Subcutaneous adipose tissue (tissue), 4 donors: ENCODE results near the gene ADGRG4. TPM values are rescaled to one million over a fixed set of nuclear protein-coding genes. Genes with fewer than 3 reads are reported as not detected.

ENCODE experiments used
- total RNA-seq, 4 donors: library from RNA; depleted of rRNA; stranded (reverse); fragments of >200 nt; gene quantifications; one replicate each; pipeline ENCODE4 v1.1.0, GENCODE V29; 2016
- TF ChIP-seq, protein P1 (sequence below): fragments of 450-650 bp; IDR thresholded peaks from one replicate; pipeline ENCODE4 v1.5.1; 2016; ENCODE audit warnings: low read depth, mild to moderate bottlenecking, control low read depth, antibody characterized with exemption, moderate library complexity

ADGRG4 gene
- total RNA-seq, 4 donors from 2014 or later: under 0.01 to 0.33 (median 0.08) TPM

DNA sequence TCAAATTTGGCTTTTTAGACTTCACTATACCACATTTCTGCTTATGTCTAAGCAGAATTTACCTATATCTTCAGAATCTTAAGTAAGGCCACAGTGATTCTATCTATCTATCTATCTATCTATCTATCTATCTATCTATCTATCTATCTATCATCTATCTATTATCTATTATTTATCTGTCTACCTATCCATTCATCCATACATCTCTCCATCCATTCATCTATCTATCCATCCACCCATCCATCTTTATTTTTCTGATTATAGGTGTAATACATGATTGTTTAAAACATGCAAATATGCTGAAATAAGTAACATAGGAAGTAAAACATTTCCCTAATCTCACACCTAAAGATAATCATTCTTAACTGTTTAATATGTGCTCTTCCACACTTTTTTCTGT is 18.8 kb downstream of the ADGRG4 start:
- TF ChIP-seq, protein P1, sequence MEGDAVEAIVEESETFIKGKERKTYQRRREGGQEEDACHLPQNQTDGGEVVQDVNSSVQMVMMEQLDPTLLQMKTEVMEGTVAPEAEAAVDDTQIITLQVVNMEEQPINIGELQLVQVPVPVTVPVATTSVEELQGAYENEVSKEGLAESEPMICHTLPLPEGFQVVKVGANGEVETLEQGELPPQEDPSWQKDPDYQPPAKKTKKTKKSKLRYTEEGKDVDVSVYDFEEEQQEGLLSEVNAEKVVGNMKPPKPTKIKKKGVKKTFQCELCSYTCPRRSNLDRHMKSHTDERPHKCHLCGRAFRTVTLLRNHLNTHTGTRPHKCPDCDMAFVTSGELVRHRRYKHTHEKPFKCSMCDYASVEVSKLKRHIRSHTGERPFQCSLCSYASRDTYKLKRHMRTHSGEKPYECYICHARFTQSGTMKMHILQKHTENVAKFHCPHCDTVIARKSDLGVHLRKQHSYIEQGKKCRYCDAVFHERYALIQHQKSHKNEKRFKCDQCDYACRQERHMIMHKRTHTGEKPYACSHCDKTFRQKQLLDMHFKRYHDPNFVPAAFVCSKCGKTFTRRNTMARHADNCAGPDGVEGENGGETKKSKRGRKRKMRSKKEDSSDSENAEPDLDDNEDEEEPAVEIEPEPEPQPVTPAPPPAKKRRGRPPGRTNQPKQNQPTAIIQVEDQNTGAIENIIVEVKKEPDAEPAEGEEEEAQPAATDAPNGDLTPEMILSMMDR: no peak

DNA sequence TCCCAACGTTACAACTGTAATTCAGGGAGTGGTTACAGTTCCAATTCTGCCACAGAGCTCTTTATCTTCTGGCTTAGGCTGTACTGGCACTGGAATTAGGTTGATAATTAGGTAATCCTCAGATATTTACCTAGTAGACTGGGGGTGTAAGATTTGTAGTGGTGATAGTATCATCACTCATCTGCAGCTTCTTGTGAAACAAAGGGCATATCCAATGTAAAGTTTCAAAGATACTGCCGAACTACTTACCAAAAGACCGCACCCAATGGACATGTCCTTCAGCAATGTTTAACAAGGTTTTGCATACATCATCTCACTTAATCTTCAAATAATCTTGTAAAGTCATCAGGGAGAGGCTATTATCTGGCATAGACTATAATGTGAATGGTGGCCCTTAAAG is 20.8 kb downstream of the ADGRG4 start:
- TF ChIP-seq, protein P1: no peak

DNA sequence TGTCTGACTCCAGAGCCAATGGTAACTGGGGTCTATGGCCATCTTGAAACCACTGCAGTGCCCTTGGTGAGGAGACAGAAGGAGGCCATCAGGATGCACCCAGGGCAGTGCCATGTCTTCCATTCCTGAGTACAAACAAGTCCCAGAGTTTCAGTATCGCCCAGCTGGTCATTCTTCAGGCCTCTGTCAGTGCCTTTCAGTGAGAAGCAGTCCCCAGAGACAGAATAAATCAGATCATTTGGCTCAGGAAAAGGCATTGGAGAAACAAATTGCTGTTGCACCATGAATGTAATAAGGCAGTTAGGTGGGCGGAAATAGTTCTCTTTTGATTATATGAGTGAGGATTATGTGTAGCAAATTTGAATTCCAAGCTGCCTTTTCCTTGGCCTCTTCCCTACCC is 21.3 kb downstream of the ADGRG4 start:
- TF ChIP-seq, protein P1: no peak

DNA sequence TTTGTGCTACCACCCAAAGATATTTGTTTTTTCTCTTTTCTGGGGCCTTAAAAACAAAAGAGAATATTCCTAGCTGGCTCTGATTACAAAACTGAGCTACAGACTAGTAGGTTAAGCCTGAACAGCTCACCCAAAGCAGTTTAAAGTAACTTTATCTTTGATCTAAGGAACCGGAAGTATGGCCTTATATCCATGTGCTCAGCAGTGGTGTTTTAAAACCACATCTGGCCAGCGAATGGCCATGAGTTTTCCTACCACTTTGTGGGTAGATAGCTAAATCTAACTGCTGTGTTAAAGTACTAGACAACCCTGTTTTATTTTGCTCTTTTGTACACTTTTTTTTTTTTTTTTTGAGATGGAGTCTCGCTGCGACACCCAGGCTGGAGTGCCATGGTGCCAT is 24.6 kb downstream of the ADGRG4 start:
- TF ChIP-seq, protein P1: no peak

DNA sequence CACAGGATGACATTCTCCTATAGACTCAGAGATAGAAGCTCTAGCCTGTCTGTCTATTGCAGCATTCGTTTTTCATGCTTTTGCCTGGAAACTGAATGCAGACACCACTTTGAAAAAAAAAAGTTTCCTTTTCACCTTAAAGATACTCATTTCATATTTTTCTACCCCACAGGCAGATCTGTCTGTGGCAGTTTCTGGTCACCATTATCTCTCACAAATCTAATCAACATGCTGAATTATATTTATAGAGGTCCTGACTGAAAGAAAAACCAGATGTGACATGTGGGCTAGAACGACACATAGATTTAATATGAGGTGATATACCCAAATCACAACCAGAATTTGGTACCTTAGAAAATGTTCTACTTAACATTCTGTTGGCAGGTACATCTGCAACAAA is 28.2 kb downstream of the ADGRG4 start:
- TF ChIP-seq, protein P1: no peak

DNA sequence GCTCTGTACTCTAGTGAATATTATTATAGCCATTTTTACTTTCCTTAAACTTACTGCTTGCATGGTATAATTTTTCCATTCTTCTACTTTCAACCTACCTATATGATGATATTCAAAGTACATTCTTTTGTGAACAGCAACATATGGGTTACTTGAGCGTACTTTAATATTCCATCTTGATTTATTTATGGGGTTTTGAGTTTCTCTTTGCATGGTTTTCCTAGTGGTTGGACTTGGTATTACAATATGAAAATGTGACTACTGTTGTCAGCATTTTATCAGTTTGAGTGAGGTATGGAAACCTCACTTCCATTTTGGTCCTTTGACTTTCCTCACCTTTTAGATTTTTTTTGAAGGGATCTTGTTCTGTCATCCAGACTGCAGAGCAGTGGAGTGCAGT is 35.9 kb downstream of the ADGRG4 start:
- TF ChIP-seq, protein P1: no peak

DNA sequence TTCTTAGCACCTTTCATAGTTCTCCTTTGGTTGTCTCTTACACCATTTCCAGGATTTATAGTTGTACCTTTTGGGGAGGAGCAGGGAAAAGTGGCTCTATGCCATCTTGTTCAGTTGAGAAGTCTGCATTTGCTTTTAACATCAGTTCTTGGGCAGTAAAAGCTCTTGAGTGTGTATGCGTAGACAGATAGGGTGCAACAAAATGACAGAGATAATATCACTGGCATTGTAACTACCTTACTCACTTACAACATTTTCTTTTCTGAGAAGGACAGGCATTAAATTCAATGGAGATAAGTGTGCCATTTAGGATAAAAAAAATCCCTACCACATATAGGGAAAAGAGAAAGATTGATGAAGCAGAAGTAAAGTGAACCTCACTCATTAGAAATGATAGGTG is 38.9 kb downstream of the ADGRG4 start:
- TF ChIP-seq, protein P1: no peak
